ENCODE results near the gene USP2. TPM values are rescaled to one million over a fixed set of nuclear protein-coding genes. Genes with fewer than 3 reads are reported as not detected.
"Not testable (repeated sequence)": the region's sequence is repeated elsewhere in the genome, so short reads cannot be mapped to it uniquely, and the experiment has no call there.

The USP2 gene
- total and polyA plus RNA-seq, 7 experiments from 2014 or later = 0.07 to 1.1 (median 0.43) TPM

DNA sequence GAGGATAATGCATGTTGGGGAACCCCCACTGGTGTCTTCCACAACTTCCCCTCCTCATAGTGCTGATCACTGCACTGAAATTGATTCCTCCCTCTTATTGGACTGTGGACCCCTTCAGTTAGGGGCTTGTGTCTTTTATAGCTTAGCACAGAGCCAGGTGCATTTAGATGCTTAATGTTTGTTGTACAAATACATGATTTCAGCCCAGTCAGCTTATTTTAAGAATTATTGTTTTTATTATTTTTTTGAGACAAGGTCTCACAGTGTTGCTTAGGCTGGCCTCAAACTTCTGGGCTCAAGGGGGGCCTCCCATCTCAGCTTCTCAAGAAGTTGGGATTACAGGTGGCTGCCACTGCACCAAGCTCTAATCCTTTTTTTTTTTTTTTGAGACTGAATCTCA is 33.2 kb upstream of the USP2 start:
- H3K4me3 Mint-ChIP-seq = no peak overlapping the region
- intact Hi-C loops (cut with micrococcal nuclease) = no loop called here
- Histone ChIP-seq H3K27ac (ENCODE audit: low read depth, low read length) (no peak overlapping the region), H3K36me3 (ENCODE audit: control insufficient read depth in 2 of 3, insufficient read depth in 3 of 3, low read length in 3 of 3) (no peaks in the 10 kb centered on the region), H3K9me3 (ENCODE audit: control insufficient read depth in 2 of 3, low read length in 3 of 3) (no peaks in the 10 kb centered on the region), H3K27me3 (ENCODE audit: control insufficient read depth in 2 of 2, insufficient read depth in 2 of 2, low read length in 2 of 2) (no peaks in the 10 kb centered on the region), H3K4me1 (ENCODE audit: control insufficient read depth in 2 of 2, insufficient read depth in 2 of 2, low read length in 2 of 2) (no peaks in the 10 kb centered on the region), H3K4me3 (ENCODE audit: low read length) (no peak overlapping the region)
- H3K9me3 Mint-ChIP-seq = peaks cover 0 to 13% (median 6%) of the 10 kb centered on the region in 11 donors
- POLR2A ChIA-PET = no interaction called here
- H3K4me1 Mint-ChIP-seq = no peaks in the 10 kb centered on the region
- no peak for ATAC-seq
- no peak overlapping the region for H3K27ac Mint-ChIP-seq
- peaks cover 0 to 7% (median 0%) of the 10 kb centered on the region in 5 donors for H3K36me3 Mint-ChIP-seq
- CTCF ChIA-PET = no interaction called here
- peaks cover 3 to 18% (median 7%) of the 10 kb centered on the region in 5 donors for H3K27me3 Mint-ChIP-seq
- no peak for DNase-seq

DNA sequence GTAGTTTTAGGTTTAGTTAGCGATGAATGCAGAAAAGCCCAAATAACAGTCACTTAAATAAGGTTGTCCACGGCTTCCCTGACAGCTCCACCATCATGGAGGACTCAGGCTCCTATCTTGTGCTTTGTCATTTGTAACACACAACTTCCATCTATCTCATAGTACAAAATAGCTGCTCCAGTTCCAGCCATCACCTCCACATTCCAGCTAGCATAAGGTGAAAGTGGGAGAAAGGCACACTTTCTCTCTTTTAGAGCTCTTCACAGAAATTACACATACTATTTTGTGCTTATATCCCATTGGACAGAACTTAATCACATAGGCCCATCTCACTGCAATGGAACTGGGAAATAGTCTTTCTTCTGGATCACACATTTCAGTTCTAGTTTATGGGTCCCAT is 32.8 kb upstream of the USP2 start:
- DNase-seq = no peak
- no peaks in the 10 kb centered on the region for H3K36me3 ChIP-seq (ENCODE audit: control insufficient read depth in 2 of 3, insufficient read depth in 3 of 3, low read length in 3 of 3)
- Mint-ChIP-seq H3K9me3 (peaks cover 0 to 13% (median 6%) of the 10 kb centered on the region in 11 donors), H3K27ac (no peak overlapping the region), H3K4me3 (no peak overlapping the region), H3K36me3 (peaks cover 0 to 7% (median 0%) of the 10 kb centered on the region in 5 donors), H3K27me3 (peaks cover 0 to 14% (median 5%) of the 10 kb centered on the region in 5 donors), H3K4me1 (no peaks in the 10 kb centered on the region)
- no peak overlapping the region for H3K4me3 ChIP-seq (ENCODE audit: low read length)
- no peaks in the 10 kb centered on the region for H3K27me3 ChIP-seq (ENCODE audit: control insufficient read depth in 2 of 2, insufficient read depth in 2 of 2, low read length in 2 of 2)
- H3K4me1 ChIP-seq (ENCODE audit: control insufficient read depth in 2 of 2, insufficient read depth in 2 of 2, low read length in 2 of 2) = no peaks in the 10 kb centered on the region
- no peaks in the 10 kb centered on the region for H3K9me3 ChIP-seq (ENCODE audit: control insufficient read depth in 2 of 3, low read length in 3 of 3)
- ChIA-PET CTCF (no interaction called here), POLR2A (no interaction called here)
- ATAC-seq = no peak
- intact Hi-C loops (cut with micrococcal nuclease) = no loop called here
- H3K27ac ChIP-seq (ENCODE audit: low read depth, low read length) = no peak overlapping the region

DNA sequence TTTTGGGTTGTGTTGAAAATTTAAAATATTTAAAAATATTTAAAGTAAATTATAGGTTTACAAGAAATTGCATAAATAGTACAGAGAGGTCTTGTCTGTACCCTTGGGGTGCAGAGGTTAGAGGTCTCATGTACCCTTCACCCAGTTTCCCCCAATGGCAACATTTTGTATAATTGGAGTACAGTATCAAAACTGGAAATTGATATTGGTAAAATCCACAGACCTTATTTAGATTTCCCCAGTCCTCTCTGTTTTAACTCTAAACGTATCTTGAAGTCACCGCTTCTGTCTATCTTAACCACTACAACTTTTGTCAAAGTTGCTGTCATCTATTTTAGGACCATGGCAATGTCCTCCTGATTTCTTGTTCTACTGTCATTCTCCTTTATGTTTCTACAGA is 30.6 kb upstream of the USP2 start:
- intact Hi-C loops (cut with micrococcal nuclease) = no loop called here
- peaks cover 0 to 7% (median 0%) of the 10 kb centered on the region in 5 donors for H3K36me3 Mint-ChIP-seq
- no peak for ATAC-seq
- H3K27ac Mint-ChIP-seq = no peak overlapping the region
- POLR2A ChIA-PET = no interaction called here
- no peaks in the 10 kb centered on the region for H3K4me1 Mint-ChIP-seq
- H3K9me3 Mint-ChIP-seq = peaks cover 0 to 13% (median 6%) of the 10 kb centered on the region in 11 donors
- DNase-seq = no peak
- Histone ChIP-seq H3K4me1 (ENCODE audit: control insufficient read depth in 2 of 2, insufficient read depth in 2 of 2, low read length in 2 of 2) (no peaks in the 10 kb centered on the region), H3K27me3 (ENCODE audit: control insufficient read depth in 2 of 2, insufficient read depth in 2 of 2, low read length in 2 of 2) (no peaks in the 10 kb centered on the region), H3K36me3 (ENCODE audit: control insufficient read depth in 2 of 3, insufficient read depth in 3 of 3, low read length in 3 of 3) (no peaks in the 10 kb centered on the region), H3K4me3 (ENCODE audit: low read length) (no peak overlapping the region), H3K27ac (ENCODE audit: low read depth, low read length) (no peak overlapping the region), H3K9me3 (ENCODE audit: control insufficient read depth in 2 of 3, low read length in 3 of 3) (no peaks in the 10 kb centered on the region)
- no peak overlapping the region for H3K4me3 Mint-ChIP-seq
- CTCF ChIA-PET = no interaction called here
- peaks cover 0 to 9% (median 4%) of the 10 kb centered on the region in 5 donors for H3K27me3 Mint-ChIP-seq

DNA sequence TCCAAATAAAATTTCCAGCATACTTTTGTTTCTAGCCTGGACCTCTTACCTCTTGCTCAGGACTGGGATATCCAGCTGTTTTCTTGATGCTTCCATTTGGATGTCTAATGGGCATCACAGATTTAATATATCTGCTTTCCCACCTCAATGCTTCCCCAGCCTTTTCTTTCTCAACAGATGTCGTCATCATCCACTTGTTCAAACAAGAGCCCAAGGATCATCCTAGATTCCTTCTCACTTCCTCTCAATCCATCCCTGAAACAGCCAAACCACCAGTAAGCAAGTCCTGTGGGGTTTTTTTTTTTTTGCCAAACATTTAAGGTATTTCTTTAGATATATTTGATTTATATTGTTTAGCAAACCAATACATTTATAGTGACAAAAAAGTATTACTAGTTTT is 29.0 kb upstream of the USP2 start:
- H3K9me3 ChIP-seq (ENCODE audit: control insufficient read depth in 2 of 3, low read length in 3 of 3) = no peaks in the 10 kb centered on the region
- no peak overlapping the region for H3K4me3 Mint-ChIP-seq
- no peaks in the 10 kb centered on the region for H3K4me1 Mint-ChIP-seq
- ChIA-PET CTCF (no interaction called here), POLR2A (no interaction called here)
- H3K4me3 ChIP-seq (ENCODE audit: low read length) = no peak overlapping the region
- H3K27me3 Mint-ChIP-seq = peaks cover 0 to 4% (median 4%) of the 10 kb centered on the region in 5 donors
- ATAC-seq = no peak
- peaks cover 0 to 7% (median 0%) of the 10 kb centered on the region in 5 donors for H3K36me3 Mint-ChIP-seq
- H3K27ac ChIP-seq (ENCODE audit: low read depth, low read length) = no peak overlapping the region
- intact Hi-C loops (cut with micrococcal nuclease) = no loop called here
- H3K36me3 ChIP-seq (ENCODE audit: control insufficient read depth in 2 of 3, insufficient read depth in 3 of 3, low read length in 3 of 3) = no peaks in the 10 kb centered on the region
- H3K9me3 Mint-ChIP-seq = peaks cover 0 to 13% (median 6%) of the 10 kb centered on the region in 11 donors
- no peaks in the 10 kb centered on the region for H3K4me1 ChIP-seq (ENCODE audit: control insufficient read depth in 2 of 2, insufficient read depth in 2 of 2, low read length in 2 of 2)
- no peaks in the 10 kb centered on the region for H3K27me3 ChIP-seq (ENCODE audit: control insufficient read depth in 2 of 2, insufficient read depth in 2 of 2, low read length in 2 of 2)
- H3K27ac Mint-ChIP-seq = no peak overlapping the region
- DNase-seq = no peak

DNA sequence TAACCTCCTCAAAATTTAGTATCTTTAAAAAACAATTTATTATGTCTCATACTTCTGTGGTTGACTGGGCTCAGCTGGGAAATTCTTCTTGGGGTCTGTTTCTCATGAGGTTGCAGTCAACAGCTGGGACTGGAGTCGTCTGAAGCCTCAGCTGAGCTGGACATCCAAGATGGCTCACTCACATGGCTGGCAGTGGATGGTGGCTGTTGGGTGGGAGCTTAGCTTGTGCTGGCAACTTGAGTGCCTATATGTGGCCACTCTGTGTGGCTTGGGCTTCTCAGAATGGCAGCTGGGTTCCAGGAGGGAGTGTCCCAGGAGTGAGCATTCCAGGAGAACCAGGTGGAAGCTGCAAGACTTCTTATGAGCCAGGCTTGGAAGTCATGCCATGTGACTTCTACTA is 28.2 kb upstream of the USP2 start:
- H3K4me3 Mint-ChIP-seq = no peak overlapping the region
- no peaks in the 10 kb centered on the region for H3K4me1 Mint-ChIP-seq
- no peak overlapping the region for H3K4me3 ChIP-seq (ENCODE audit: low read length)
- ChIA-PET POLR2A (no interaction called here), CTCF (no interaction called here)
- H3K27me3 Mint-ChIP-seq = peaks cover 0 to 4% (median 4%) of the 10 kb centered on the region in 5 donors
- H3K27ac Mint-ChIP-seq = no peak overlapping the region
- no peak for DNase-seq
- H3K9me3 Mint-ChIP-seq = peaks cover 0 to 13% (median 6%) of the 10 kb centered on the region in 11 donors
- H3K4me1 ChIP-seq (ENCODE audit: control insufficient read depth in 2 of 2, insufficient read depth in 2 of 2, low read length in 2 of 2) = no peaks in the 10 kb centered on the region
- H3K36me3 ChIP-seq (ENCODE audit: control insufficient read depth in 2 of 3, insufficient read depth in 3 of 3, low read length in 3 of 3) = no peaks in the 10 kb centered on the region
- intact Hi-C loops (cut with micrococcal nuclease) = no loop called here
- H3K36me3 Mint-ChIP-seq = peaks cover 0 to 7% (median 0%) of the 10 kb centered on the region in 5 donors
- no peaks in the 10 kb centered on the region for H3K27me3 ChIP-seq (ENCODE audit: control insufficient read depth in 2 of 2, insufficient read depth in 2 of 2, low read length in 2 of 2)
- no peak for ATAC-seq
- no peak overlapping the region for H3K27ac ChIP-seq (ENCODE audit: low read depth, low read length)
- no peaks in the 10 kb centered on the region for H3K9me3 ChIP-seq (ENCODE audit: control insufficient read depth in 2 of 3, low read length in 3 of 3)

DNA sequence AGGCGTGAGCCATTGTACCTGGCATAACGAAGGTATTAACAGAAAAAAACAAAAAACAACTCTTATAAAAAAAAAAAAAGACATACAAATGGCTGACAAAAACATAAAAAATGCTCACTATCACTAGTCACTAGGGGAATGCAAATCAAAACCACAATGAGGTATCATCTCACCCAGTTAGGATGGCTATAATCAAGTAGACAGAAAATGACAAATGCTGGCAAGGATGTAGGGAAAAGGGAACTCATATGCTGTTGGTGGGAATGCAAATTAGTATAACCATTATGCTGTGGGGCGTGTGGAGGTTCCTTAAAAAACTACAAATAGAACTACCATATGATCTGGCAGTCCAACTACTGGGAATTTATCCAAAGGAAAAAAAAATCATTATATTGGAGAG is 24.5 kb upstream of the USP2 start:
- H3K9me3 Mint-ChIP-seq = peaks cover 0 to 11% (median 4%) of the 10 kb centered on the region in 11 donors
- no peak for DNase-seq
- CTCF ChIA-PET = no interaction called here

DNA sequence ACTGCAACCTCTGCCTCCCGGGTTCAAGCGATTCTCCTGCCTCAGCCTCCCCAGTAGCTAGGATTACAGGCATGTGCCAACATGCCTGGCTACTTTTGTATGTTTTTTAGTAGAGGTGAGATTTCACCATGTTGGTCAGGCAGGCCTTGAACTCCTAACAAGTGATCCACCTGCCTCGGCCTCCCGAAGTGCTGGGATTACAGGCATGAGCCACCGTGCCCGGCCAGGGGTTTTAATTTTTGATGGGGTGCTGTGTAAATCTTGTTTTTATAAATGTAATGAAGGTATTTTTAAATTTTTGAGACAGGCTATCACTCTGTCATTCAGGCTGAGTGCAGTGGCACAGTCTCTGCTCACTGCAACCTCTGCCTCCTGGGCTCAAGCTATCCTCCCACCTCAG is 24.0 kb upstream of the USP2 start:
- CTCF ChIA-PET = not testable (repeated sequence)
- POLR2A ChIA-PET = interaction anchor here (0.6 kb wide), 1 partner anchor 8 kb away, joined by 3 read pairs; no protein-coding TSS in a partner anchor

More for the DNA sequence above, 24.5 kb upstream of the USP2 start:
- Mint-ChIP-seq H3K27me3 (peaks cover 0 to 16% (median 0%) of the 10 kb centered on the region in 5 donors), H3K4me1 (no peaks in the 10 kb centered on the region), H3K27ac (no peak overlapping the region), H3K4me3 (no peak overlapping the region), H3K36me3 (no peaks in the 10 kb centered on the region)
- Histone ChIP-seq H3K4me3 (ENCODE audit: low read length) (no peak overlapping the region), H3K9me3 (ENCODE audit: control insufficient read depth in 2 of 3, low read length in 3 of 3) (peaks cover 0 to 2% (median 0%) of the 10 kb centered on the region in 3 experiments), H3K4me1 (ENCODE audit: control insufficient read depth in 2 of 2, insufficient read depth in 2 of 2, low read length in 2 of 2) (no peaks in the 10 kb centered on the region), H3K36me3 (ENCODE audit: control insufficient read depth in 2 of 3, insufficient read depth in 3 of 3, low read length in 3 of 3) (no peaks in the 10 kb centered on the region), H3K27me3 (ENCODE audit: control insufficient read depth in 2 of 2, insufficient read depth in 2 of 2, low read length in 2 of 2) (no peaks in the 10 kb centered on the region), H3K27ac (ENCODE audit: low read depth, low read length) (no peak overlapping the region)
- POLR2A ChIA-PET = no interaction called here
- no peak for ATAC-seq
- intact Hi-C loops (cut with micrococcal nuclease) = no loop called here

More for the DNA sequence above, 24.0 kb upstream of the USP2 start:
- Mint-ChIP-seq H3K27me3 (peaks cover 0 to 17% (median 2%) of the 10 kb centered on the region in 5 donors), H3K9me3 (peaks cover 2 to 16% (median 7%) of the 10 kb centered on the region in 11 donors)
- DNase-seq; H3K36me3 ChIP-seq (ENCODE audit: control insufficient read depth in 2 of 3, insufficient read depth in 3 of 3, low read length in 3 of 3); intact Hi-C loops (cut with micrococcal nuclease); H3K4me3 Mint-ChIP-seq; H3K27me3 ChIP-seq (ENCODE audit: control insufficient read depth in 2 of 2, insufficient read depth in 2 of 2, low read length in 2 of 2); ATAC-seq; H3K4me1 ChIP-seq (ENCODE audit: control insufficient read depth in 2 of 2, insufficient read depth in 2 of 2, low read length in 2 of 2); H3K27ac ChIP-seq (ENCODE audit: low read depth, low read length); H3K9me3 ChIP-seq (ENCODE audit: control insufficient read depth in 2 of 3, low read length in 3 of 3); H3K4me3 ChIP-seq (ENCODE audit: low read length); H3K4me1 Mint-ChIP-seq; H3K27ac Mint-ChIP-seq; H3K36me3 Mint-ChIP-seq: not testable (repeated sequence)
